Kidney epithelial cell (primary cell): ENCODE data around the gene CFLAR. TPM values are rescaled to one million over a fixed set of nuclear protein-coding genes. Genes with fewer than 3 reads are reported as not detected.

Source experiments
- DNase-seq: peaks from one replicate; pipeline ENCODE4 v3.0.0-alpha.2; 2010; ENCODE audit warnings: low read depth
- H3K27me3 ChIP-seq: 2 replicates; pipeline ENCODE4 v1.6.0; 2011; ENCODE audit warnings: low read length; ENCODE audit not compliant: control insufficient read depth, insufficient read depth
- H3K36me3 ChIP-seq: 2 replicates; pipeline ENCODE4 v1.5.1; 2011; ENCODE audit warnings: low read length; ENCODE audit not compliant: control insufficient read depth, insufficient read depth
- H3K4me3 ChIP-seq: 2 replicates; pipeline ENCODE4 v1.5.1; 2011; ENCODE audit warnings: low read depth, mild to moderate bottlenecking, control low read depth, low read length
- CTCF ChIP-seq: IDR thresholded peaks from 2 replicates; pipeline ENCODE4 v1.5.1; 2011; ENCODE audit warnings: mild to moderate bottlenecking, moderate library complexity, low read length, control low read depth, inconsistent platforms; ENCODE audit not compliant: insufficient read depth, poor library complexity, severe bottlenecking
- total RNA-seq: library from RNA; depleted of rRNA; stranded (reverse); fragments of >200 nt; gene quantifications from 2 replicates; pipeline ENCODE4 v1.2.3, GENCODE V29; 2015

CFLAR gene
- total RNA-seq, 1 donor from 2014 or later, result 99.7 TPM

DNA sequence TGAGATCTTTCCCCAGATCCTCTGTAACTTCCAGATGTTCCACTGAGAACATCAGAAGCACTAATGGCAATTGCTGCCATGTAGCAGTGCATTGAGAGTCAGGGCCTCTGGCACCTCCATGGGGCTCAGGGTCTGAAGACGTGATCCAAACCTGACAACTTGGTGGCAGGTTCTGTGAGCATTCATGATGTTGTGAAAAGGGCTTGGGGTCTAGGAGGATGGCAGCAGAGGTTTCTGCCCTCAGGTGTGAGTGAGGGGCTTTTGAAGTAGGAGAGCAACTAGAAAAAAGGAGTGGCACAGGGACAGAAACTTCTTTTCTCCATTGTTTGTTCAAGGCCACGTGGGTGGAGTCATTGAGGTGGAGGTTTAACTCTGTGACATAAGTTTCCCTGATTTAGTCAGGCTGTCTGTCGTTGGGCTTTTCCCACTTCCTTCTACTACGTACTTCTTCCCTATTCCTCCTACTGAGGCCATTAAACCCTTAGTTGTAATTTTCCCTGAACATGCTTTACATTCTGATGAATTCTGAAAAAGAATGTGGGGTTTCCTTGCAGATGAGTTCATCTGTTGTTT is 13.1 kb downstream of the CFLAR start:
- no peak for TF ChIP-seq CTCF
- H3K27me3 ChIP-seq, result no peaks in the 10 kb centered on the region
- no peak for DNase-seq
- no peak overlapping the region for H3K4me3 ChIP-seq
- peaks cover 1% of the 10 kb centered on the region for H3K36me3 ChIP-seq

DNA sequence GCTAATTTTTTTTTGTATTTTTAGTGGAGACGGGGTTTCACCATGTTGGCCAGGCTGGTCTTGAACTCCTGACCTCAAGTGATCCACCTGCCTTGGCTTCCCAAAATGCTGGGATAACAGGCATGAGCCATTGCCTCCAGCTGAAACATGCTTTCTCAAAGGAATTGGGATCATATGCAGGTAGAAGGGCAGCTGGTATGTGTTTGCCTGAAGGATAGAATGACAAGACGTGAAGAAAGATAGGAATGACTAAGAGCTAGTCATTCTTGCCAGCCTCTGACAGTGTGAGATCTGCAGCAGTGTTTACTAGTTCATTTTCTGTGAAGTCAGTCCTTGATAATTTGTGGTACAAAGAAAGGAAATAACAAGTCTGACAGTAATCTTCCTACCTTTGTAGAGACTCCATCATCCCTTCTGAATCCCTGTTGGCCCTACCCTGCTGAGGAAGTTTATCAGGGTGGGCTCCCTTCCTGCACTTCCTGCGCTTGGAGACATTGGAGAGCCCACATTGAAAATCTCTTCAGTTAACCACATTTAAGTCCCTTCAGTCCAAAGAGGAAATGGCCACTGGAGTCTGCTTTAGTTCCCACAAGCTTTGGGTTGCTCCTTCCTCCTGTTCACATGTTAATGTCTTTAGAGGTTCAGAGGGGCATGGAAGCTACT is 14.7 kb downstream of the CFLAR start:
- peaks cover 1% of the 10 kb centered on the region for H3K36me3 ChIP-seq
- no peaks in the 10 kb centered on the region for H3K27me3 ChIP-seq
- no peak for DNase-seq
- TF ChIP-seq CTCF, result no peak
- no peak overlapping the region for H3K4me3 ChIP-seq

DNA sequence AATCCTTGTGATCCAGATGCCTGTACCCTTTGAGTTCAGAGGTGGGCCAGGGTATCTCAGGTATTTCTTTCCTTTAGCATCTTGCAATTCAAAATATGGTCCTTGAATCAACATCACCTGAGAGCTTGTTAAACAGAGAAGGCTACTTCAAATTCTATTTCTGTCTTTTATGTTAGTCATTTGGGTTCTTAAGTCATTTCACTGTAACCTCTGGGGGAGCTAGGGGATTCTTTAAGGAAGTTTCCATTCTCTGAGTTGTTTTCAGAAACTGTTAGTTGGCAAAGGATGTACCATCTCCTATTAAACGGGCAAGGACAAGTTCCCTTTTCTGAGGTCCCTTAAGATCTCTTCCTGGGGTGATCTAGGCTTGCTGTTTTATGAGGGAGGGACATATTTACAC is 16.6 kb downstream of the CFLAR start:
- TF ChIP-seq CTCF, result no peak
- Histone ChIP-seq H3K36me3 (peaks cover 1% of the 10 kb centered on the region), H3K27me3 (no peaks in the 10 kb centered on the region), H3K4me3 (no peak overlapping the region)
- no peak for DNase-seq

DNA sequence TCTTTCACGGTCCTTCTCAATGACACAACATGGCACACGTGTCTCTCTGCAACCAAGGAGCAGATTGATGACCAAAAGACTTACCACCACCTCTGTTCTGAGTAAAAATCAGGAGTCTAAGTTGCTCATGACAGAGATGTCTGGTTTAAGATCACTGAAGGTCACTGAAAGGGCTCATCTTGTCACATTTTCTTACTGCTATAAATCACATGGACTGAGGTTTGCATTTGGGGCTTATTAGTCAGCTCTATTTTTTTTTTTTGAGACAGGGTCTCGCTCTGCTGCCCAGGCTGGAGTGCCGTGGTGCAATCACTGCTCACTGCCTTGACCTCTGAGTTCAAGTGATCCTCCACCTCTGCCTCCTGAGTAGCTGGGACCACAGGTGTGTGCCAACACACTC is 19.4 kb downstream of the CFLAR start:
- peaks cover 6% of the 10 kb centered on the region for H3K36me3 ChIP-seq
- no peak overlapping the region for H3K4me3 ChIP-seq
- no peaks in the 10 kb centered on the region for H3K27me3 ChIP-seq
- no peak for TF ChIP-seq CTCF
- no peak for DNase-seq

GRCh38 chr2:201136889-201137321 is 20.9 kb downstream of the CFLAR start:
- Histone ChIP-seq H3K36me3 (peaks cover 6% of the 10 kb centered on the region), H3K4me3 (no peak overlapping the region), H3K27me3 (no peaks in the 10 kb centered on the region)
- DNase-seq, result no peak
- TF ChIP-seq CTCF, result no peak
